Lower leg skin (tissue), 3 donors: Measurements from ENCODE around the gene COL4A4.

Experiments
- POLR2A ChIP-seq, 2 donors: fragments of 450-650 bp; IDR thresholded peaks; one replicate each; pipeline ENCODE4 v1.6.1; 2016 to 2017; ENCODE audit warnings: antibody characterized with exemption in 2 of 2, mild to moderate bottlenecking in 1 of 2, moderate library complexity in 1 of 2
- TF ChIP-seq, protein P1 (sequence below), 3 donors: fragments of 450-650 bp; IDR thresholded peaks; one replicate each; pipeline ENCODE4 v1.5.1; 2016; ENCODE audit warnings: antibody characterized with exemption in 3 of 3, mild to moderate bottlenecking in 3 of 3, moderate library complexity in 2 of 3

DNA sequence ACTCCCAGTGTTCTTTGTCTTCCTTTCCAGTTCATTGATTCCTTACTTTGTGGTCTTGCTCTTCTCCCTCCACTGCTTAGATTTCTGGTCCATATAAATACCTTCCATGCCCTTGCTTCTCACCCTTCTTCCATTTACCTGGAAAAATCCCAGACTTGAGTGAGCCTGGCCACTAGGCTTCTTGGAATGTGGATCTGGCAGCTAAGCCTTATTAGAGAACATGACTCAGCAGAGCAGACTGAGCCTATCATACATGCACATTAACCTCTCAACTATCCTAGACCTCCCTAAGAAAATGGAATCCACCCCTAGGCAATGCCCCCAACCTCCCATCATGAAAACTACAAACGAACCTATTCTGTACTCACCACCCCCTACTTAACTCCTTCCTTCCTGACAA, 200.5 kb downstream of the COL4A4 start:
- TF ChIP-seq, protein P1, sequence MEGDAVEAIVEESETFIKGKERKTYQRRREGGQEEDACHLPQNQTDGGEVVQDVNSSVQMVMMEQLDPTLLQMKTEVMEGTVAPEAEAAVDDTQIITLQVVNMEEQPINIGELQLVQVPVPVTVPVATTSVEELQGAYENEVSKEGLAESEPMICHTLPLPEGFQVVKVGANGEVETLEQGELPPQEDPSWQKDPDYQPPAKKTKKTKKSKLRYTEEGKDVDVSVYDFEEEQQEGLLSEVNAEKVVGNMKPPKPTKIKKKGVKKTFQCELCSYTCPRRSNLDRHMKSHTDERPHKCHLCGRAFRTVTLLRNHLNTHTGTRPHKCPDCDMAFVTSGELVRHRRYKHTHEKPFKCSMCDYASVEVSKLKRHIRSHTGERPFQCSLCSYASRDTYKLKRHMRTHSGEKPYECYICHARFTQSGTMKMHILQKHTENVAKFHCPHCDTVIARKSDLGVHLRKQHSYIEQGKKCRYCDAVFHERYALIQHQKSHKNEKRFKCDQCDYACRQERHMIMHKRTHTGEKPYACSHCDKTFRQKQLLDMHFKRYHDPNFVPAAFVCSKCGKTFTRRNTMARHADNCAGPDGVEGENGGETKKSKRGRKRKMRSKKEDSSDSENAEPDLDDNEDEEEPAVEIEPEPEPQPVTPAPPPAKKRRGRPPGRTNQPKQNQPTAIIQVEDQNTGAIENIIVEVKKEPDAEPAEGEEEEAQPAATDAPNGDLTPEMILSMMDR (IDR thresholded peaks at IDR 0.05): no peak
- TF ChIP-seq POLR2A (IDR thresholded peaks at IDR 0.05): no peak
